OCI-LY7 (cell line): ENCODE data around the gene AATK. TPM values are rescaled to one million over a fixed set of nuclear protein-coding genes. Genes with fewer than 3 reads are reported as not detected.

Experiments
- BruUV-seq: library from RNA; stranded (reverse); fragments of 400-500 nt; replicated peaks from 2 replicates; lab custom pipeline; 2021; lab: Mats Ljungman, UMichigan
- CTCF ChIA-PET: fragments of 300-600 bp; sonication (Branson Sonifier 250); formaldehyde crosslinking; loops from one replicate; lab custom pipeline; 2022; ENCODE audit warnings: antibody characterized with exemption; ENCODE audit not compliant: unreplicated experiment; lab: Charles Lee
- POLR2A ChIA-PET: fragments of 300-600 bp; sonication (Branson Sonifier 250); formaldehyde crosslinking; loops from one replicate; lab custom pipeline; 2022; ENCODE audit warnings: antibody characterized with exemption; lab: Charles Lee
- DNase-seq: peaks from one replicate; pipeline ENCODE4 v3.0.0-alpha.2; 2015; ENCODE audit warnings: low spot score
- H2AFZ ChIP-seq: fragments of 200-600 bp; sonication (generic), shearing (Covaris generic); 2 replicates; pipeline ENCODE4 v1.6.1; 2014; ENCODE audit warnings: mild to moderate bottlenecking, antibody characterized with exemption, low read length, moderate library complexity
- H3K27ac ChIP-seq: fragments of 200-600 bp; sonication (generic); 2 replicates; pipeline ENCODE4 v1.5.1; 2014; ENCODE audit warnings: mixed run types, low read depth, mild to moderate bottlenecking, moderate library complexity, low read length, inconsistent platforms; ENCODE audit not compliant: poor library complexity, severe bottlenecking
- H3K36me3 ChIP-seq: fragments of 200-600 bp; sonication (generic); 2 replicates; pipeline ENCODE4 v1.6.1; 2014; ENCODE audit warnings: mild to moderate bottlenecking, antibody characterized with exemption, low read length, moderate library complexity, mixed read lengths; ENCODE audit not compliant: insufficient read depth
- H3K4me1 ChIP-seq: fragments of 200-600 bp; sonication (generic); 2 replicates; pipeline ENCODE4 v1.5.1; 2014; ENCODE audit warnings: mild to moderate bottlenecking, low read length; ENCODE audit not compliant: insufficient read depth, poor library complexity, severe bottlenecking
- H3K4me2 ChIP-seq: fragments of 200-600 bp; sonication (generic); 2 replicates; pipeline ENCODE4 v1.6.1; 2014; ENCODE audit warnings: mild to moderate bottlenecking, low read length
- H3K4me3 ChIP-seq: fragments of 200-600 bp; sonication (generic); 2 replicates; pipeline ENCODE4 v1.5.1; 2014; ENCODE audit warnings: mild to moderate bottlenecking, low read depth, low read length; ENCODE audit not compliant: poor library complexity, severe bottlenecking
- H3K79me2 ChIP-seq: fragments of 200-600 bp; sonication (generic); 2 replicates; pipeline ENCODE4 v1.6.1; 2016; ENCODE audit warnings: low read depth, mild to moderate bottlenecking, low read length, moderate library complexity, mixed read lengths; ENCODE audit not compliant: insufficient read depth
- H3K9me2 ChIP-seq: fragments of 200-600 bp; sonication (generic); 2 replicates; pipeline ENCODE4 v1.6.1; 2016; ENCODE audit warnings: mild to moderate bottlenecking, low read length, mixed read lengths; ENCODE audit not compliant: insufficient read depth
- H3K9me3 ChIP-seq: fragments of 200-600 bp; sonication (generic); 2 replicates; pipeline ENCODE4 v1.6.1; 2014; ENCODE audit warnings: mild to moderate bottlenecking, mixed run types, low read length, mixed read lengths
- H4K20me1 ChIP-seq: fragments of 200-600 bp; sonication (generic); 2 replicates; pipeline ENCODE4 v1.6.1; 2014; ENCODE audit warnings: mild to moderate bottlenecking, antibody characterized with exemption, low read length, moderate library complexity, mixed read lengths; ENCODE audit not compliant: insufficient read depth
- EZH2phosphoT487 ChIP-seq: fragments of 200-600 bp; sonication (generic); IDR thresholded peaks from 2 replicates; pipeline ENCODE4 v1.6.1; 2018; ENCODE audit warnings: low read depth, borderline replicate concordance, mild to moderate bottlenecking, mixed run types, antibody characterized with exemption, low read length, moderate library complexity, mixed read lengths
- intact Hi-C: fragments of 100-400 bp; cut with micrococcal nuclease; formaldehyde crosslinking; loops from one replicate; pipeline ENCODE4 v1.10.0; 2022; ENCODE audit not compliant: unreplicated experiment
- total RNA-seq, 2 experiments: library from RNA; depleted of rRNA in 1 of 2; stranded (reverse); fragments of >200 nt in 1 of 2; shearing (Covaris generic) in 1 of 2; gene quantifications; 2 replicates each; pipeline ENCODE4 v1.2.3, GENCODE V29; 2014 to 2022
- TF ChIP-seq, protein P1 (sequence below): fragments of 200-600 bp; sonication (generic); conservative IDR thresholded peaks from 2 replicates; pipeline ENCODE4 v1.5.1; 2014; ENCODE audit warnings: mild to moderate bottlenecking, antibody characterized with exemption, low read length, moderate library complexity, mixed read lengths

Gene AATK
- total RNA-seq, 2 experiments from 2014 or later = 0.03 TPM; not detected in 1

GRCh38 chr17:81191646-81192045, 25.6 kb upstream of the AATK start:
- POLR2A ChIA-PET = no interaction called here
- no peaks in the 10 kb centered on the region for H3K9me2 ChIP-seq
- H3K4me2 ChIP-seq = no peak overlapping the region
- TF ChIP-seq, protein P1, sequence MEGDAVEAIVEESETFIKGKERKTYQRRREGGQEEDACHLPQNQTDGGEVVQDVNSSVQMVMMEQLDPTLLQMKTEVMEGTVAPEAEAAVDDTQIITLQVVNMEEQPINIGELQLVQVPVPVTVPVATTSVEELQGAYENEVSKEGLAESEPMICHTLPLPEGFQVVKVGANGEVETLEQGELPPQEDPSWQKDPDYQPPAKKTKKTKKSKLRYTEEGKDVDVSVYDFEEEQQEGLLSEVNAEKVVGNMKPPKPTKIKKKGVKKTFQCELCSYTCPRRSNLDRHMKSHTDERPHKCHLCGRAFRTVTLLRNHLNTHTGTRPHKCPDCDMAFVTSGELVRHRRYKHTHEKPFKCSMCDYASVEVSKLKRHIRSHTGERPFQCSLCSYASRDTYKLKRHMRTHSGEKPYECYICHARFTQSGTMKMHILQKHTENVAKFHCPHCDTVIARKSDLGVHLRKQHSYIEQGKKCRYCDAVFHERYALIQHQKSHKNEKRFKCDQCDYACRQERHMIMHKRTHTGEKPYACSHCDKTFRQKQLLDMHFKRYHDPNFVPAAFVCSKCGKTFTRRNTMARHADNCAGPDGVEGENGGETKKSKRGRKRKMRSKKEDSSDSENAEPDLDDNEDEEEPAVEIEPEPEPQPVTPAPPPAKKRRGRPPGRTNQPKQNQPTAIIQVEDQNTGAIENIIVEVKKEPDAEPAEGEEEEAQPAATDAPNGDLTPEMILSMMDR = no peak
- TF ChIP-seq EZH2phosphoT487 = no peak
- no peak for DNase-seq
- no peak overlapping the region for H2AFZ ChIP-seq
- H3K4me1 ChIP-seq = no peaks in the 10 kb centered on the region
- H3K36me3 ChIP-seq = peaks cover 12% of the 10 kb centered on the region; the same call in 1 of the 2 replicates
- BruUV-seq = no TSS peak
- CTCF ChIA-PET = no interaction called here
- intact Hi-C loops = no loop called here
- no peak overlapping the region for H3K4me3 ChIP-seq
- H3K27ac ChIP-seq = no peak overlapping the region
- H4K20me1 ChIP-seq = no peaks in the 10 kb centered on the region
- H3K79me2 ChIP-seq = no peaks in the 10 kb centered on the region
- no peaks in the 10 kb centered on the region for H3K9me3 ChIP-seq

DNA sequence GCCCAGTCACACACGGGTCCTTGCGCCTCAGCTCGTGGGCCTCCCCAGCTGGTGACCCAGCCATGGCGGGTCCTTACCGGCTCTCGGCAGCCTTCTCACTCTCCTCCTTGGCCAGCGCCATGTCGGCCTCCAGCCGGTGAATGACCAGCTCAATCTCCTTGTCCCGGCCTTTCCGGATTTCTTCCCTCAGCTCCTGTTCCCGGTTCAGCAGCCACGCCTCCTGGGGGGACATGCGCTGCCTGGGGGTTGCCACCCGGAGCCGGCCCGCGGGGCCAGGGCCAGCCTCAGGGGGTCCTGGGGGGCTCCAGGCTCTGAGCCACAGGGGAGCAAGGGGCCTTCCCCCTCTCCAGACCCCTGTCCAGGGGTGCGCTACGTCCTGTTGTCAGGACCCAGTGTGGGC, 25.1 kb upstream of the AATK start:
- Histone ChIP-seq H3K4me1 (no peaks in the 10 kb centered on the region), H3K27ac (no peak overlapping the region), H4K20me1 (no peaks in the 10 kb centered on the region), H3K9me2 (no peaks in the 10 kb centered on the region), H2AFZ (no peak overlapping the region), H3K36me3 (peaks cover 8% of the 10 kb centered on the region; the same call in 1 of the 2 replicates), H3K4me3 (no peak overlapping the region), H3K4me2 (no peak overlapping the region), H3K79me2 (no peaks in the 10 kb centered on the region), H3K9me3 (no peaks in the 10 kb centered on the region)
- intact Hi-C loops = no loop called here
- ChIA-PET POLR2A (no interaction called here), CTCF (no interaction called here)
- BruUV-seq = no TSS peak
- TF ChIP-seq EZH2phosphoT487 = no peak
- TF ChIP-seq, protein P1 = no peak
- no peak for DNase-seq

DNA sequence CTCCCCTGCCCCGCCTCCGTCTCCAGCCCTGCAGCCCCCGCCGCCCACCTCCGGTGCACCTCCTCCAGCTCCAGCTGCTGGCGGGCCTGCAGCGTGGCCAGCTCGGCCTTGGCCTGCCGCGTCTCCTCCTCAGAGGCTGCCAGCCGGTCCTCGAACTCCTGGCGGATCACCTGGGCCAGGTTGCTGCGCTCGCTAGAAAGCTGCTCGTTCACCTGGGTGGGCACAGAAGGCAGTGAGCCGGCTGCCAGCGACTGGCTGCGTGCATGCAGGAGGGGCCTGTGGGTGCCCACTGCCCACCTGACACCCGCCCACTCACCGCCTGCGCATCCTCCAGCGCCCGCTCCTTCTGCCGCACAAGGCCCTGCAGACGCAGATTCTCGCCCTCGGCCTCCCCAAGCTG, 24.6 kb upstream of the AATK start:
- no peak for TF ChIP-seq EZH2phosphoT487
- TF ChIP-seq, protein P1 = no peak
- ChIA-PET POLR2A (no interaction called here), CTCF (no interaction called here)

More for the DNA sequence above, 24.6 kb upstream of the AATK start:
- intact Hi-C loops = no loop called here
- no peak overlapping the region for H3K27ac ChIP-seq
- no peaks in the 10 kb centered on the region for H3K9me2 ChIP-seq
- BruUV-seq = no TSS peak
- H3K9me3 ChIP-seq = no peaks in the 10 kb centered on the region
- no peaks in the 10 kb centered on the region for H3K79me2 ChIP-seq
- no peak overlapping the region for H2AFZ ChIP-seq
- no peak overlapping the region for H3K4me3 ChIP-seq
- no peaks in the 10 kb centered on the region for H4K20me1 ChIP-seq
- peaks cover 5% of the 10 kb centered on the region; the same call in 1 of the 2 replicates for H3K36me3 ChIP-seq
- no peak overlapping the region for H3K4me2 ChIP-seq
- no peaks in the 10 kb centered on the region for H3K4me1 ChIP-seq
- no peak for DNase-seq
